GM12864 (cell line): ENCODE results near the gene KRT33A.

ENCODE experiments used
- DNase-seq: peaks from one replicate; pipeline ENCODE4 v3.0.0-alpha.2; 2011; ENCODE audit warnings: low read depth
- H3K4me3 ChIP-seq: 2 replicates; pipeline ENCODE4 v1.5.1; 2011; ENCODE audit warnings: mild to moderate bottlenecking, low read depth, low read length, control low read depth
- TF ChIP-seq, protein P1 (sequence below): IDR thresholded peaks from 2 replicates; pipeline ENCODE4 v1.5.1; 2011; ENCODE audit warnings: low read depth, mild to moderate bottlenecking, moderate library complexity, low read length, control low read depth, inconsistent platforms; ENCODE audit errors: missing control alignments

The KRT33A gene

DNA sequence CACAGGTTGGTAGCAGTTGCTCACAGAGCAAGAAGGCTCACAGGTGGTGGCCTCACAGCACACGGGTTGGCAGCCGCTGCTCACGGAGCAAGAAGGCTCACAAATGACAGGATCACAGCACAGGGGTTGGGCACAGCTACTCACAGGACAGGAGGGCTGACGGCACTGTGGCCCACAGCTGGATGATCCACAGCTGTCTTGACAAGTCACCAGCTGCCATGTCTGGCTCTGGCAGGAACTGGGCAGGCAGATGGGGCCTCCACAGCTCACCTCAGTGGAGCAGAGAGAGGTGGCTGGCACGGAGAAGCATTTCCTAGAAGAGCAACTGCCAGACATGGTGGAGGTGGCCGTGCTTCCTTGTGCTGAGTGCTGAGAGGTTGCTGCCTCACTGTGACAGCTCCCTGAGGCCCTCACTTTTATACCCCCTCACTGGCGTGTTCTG is 41.7 kb downstream of the KRT33A start, which contains the start of gene KRTAP16-1:
TSS of gene KRTAP16-1 (minus strand) at position 392 of the 442 bp plus-strand sequence. CDS start at position 336, 56 bp downstream.
- TF ChIP-seq, protein P1, sequence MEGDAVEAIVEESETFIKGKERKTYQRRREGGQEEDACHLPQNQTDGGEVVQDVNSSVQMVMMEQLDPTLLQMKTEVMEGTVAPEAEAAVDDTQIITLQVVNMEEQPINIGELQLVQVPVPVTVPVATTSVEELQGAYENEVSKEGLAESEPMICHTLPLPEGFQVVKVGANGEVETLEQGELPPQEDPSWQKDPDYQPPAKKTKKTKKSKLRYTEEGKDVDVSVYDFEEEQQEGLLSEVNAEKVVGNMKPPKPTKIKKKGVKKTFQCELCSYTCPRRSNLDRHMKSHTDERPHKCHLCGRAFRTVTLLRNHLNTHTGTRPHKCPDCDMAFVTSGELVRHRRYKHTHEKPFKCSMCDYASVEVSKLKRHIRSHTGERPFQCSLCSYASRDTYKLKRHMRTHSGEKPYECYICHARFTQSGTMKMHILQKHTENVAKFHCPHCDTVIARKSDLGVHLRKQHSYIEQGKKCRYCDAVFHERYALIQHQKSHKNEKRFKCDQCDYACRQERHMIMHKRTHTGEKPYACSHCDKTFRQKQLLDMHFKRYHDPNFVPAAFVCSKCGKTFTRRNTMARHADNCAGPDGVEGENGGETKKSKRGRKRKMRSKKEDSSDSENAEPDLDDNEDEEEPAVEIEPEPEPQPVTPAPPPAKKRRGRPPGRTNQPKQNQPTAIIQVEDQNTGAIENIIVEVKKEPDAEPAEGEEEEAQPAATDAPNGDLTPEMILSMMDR: no peak
- H3K4me3 ChIP-seq: no peak within 1 kb of the TSS
- DNase-seq: no peak

DNA sequence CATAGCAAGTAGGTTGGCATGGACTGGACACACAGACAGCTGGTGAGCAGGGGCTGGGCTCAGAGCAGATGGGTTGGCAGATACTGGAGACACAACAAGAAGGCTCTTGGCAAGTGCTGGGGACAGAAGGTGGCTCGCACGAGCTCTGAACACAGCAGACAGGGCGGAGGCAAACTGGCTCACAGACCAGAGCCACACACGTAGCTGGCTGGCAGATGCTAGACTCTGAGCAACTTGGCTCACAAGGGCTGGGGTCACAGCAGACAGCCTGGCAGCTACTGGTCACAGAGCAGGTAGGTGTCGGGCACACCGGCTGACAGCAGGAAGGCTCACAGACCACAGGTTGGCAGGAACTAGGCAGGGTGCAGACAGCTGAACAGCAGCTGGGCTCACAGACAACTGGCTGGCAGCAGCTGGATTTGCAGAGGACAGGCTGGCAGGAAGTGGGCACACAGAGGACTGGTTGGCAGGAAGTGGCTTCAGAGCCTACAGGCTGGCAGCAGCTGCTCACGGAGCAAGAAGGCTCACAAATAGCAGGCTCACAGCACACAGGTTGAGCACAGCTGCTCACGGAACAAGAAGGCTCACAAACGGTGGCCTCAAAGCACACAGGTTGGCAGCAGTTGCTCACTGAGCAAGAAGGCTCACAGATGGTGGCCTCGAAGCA is 42.2 kb downstream of the KRT33A start:
- no peak overlapping the region for H3K4me3 ChIP-seq
- DNase-seq: no peak
- TF ChIP-seq, protein P1: no peak

DNA sequence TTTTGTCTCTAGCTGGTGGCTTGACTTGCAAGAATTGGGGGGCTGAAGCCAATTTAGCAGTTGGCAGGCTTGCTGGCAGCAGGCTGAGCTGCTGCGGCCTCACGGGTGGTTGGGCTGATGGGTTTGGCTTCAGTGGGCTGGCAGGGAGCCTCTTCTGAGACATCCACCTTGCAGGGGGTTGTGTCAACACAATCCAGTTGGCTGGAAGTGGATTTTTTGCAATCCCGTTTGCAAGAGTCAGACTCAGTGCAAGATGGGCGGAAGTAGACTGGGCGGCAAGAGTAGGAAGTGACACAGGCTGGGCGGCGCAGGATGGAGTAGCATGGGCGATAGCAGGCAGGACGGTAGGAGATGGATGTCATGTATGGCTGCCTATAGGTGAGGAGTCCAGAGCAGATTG is 43.0 kb downstream of the KRT33A start:
- TF ChIP-seq, protein P1: no peak
- no peak for DNase-seq
- H3K4me3 ChIP-seq: no peak overlapping the region

DNA sequence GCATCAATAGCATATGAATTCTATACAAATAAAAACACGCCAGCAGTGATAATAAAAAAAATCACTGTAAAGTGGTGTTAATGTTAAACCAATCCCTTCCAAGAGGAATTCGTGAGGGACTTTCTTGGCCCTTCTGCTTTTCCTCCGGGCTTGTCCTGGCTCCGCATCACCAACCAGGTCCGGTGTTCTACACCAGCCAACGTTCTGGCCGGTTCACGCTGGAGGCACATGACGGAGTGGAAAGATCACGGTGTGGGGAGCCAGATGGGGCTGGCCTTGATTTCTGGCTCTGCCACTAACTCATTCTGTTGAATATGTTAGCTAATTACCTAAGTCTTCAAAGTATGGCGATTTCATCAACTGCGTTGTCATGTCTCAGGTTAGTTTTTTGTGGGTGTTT is 46.5 kb downstream of the KRT33A start:
- DNase-seq: no peak
- TF ChIP-seq, protein P1: no peak
- no peak overlapping the region for H3K4me3 ChIP-seq

DNA sequence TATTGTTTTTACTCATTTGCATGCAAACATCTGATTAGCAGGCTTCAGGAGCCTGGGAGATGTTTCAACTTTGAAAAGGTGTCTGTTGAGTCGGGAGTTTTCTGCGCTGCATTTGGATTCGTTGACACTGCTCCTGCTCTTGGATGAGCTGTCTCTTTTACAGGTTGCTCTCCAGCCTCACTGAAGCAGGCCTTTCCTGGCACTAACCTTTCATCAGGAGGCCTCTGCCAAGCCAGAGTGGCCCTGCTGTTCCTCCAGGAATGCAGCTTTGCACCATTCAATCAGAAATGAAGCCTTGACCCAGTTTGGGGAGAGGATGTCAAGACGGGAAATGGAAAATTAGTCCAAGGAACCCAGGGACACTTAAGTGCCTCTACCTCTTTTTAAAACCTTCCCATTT is 47.6 kb downstream of the KRT33A start:
- TF ChIP-seq, protein P1: no peak
- H3K4me3 ChIP-seq: no peak overlapping the region
- DNase-seq: no peak

DNA sequence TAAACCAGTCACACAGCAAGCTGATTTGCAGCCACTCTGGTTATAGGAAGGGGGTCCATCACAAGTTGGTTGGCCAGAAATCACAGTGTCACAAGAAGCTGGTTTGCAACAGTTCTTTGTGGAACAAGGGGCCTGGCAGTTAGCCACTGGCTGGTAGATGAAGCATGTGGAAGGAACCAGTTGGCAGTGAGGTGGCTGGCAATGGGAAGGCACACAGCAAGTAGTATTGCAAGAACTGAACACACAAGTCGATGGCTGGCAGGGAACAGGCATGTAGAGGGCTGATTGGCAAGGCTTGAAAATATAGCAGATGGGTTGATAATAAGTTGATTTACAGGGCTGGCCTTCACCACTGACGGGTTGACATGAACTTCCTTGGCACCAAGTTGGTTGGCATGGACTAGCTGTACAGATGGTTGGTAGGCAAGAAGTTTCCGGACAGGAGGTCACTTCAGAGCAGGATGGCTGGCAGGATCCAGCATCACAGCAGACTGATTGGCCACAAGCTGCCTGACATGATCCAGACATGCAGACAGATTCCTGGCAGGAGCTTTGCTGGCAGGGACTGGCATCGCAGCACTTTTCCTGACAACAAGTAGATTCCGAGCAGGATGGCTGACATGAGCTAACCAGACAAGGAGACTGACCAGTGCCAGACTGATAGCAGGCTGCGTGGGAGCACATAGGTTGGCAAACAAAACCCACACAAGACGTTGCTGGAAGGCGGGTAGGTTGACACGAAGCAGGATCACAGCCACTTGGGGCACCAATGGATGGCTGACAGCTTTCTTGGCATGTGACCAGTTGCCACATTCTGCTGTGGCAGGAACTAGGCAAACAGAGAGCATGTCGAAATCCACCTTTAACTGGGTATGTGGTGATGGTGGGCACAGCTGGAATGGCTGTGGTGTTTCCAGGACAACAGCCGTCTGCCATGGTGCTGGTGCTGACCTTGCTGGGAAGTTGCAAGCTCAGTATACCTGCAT is 48.4 kb downstream of the KRT33A start, which contains the start of gene KRTAP29-1:
TSS of gene KRTAP29-1 (minus strand) at position 936 of the 986 bp plus-strand sequence. CDS start at position 936, 0 bp downstream.
- no peak within 1 kb of the TSS for H3K4me3 ChIP-seq
- no peak for DNase-seq
- TF ChIP-seq, protein P1: no peak
